T-helper 17 cell (primary cell): ENCODE data around the gene SHC4. TPM values are rescaled to one million over a fixed set of nuclear protein-coding genes. Genes with fewer than 3 reads are reported as not detected.

Experiments used
- ATAC-seq: fragments of 150-1000 bp; cut with Tn5 transposase; 2 replicates; pipeline ENCODE4 v1.10.0; 2021; ENCODE audit warnings: mild to moderate bottlenecking, moderate library complexity
- DNase-seq, 3 donors: peaks; one replicate each; pipeline versions ENCODE4 v3.0.0 to v3.0.0-alpha.2; 2020 to 2021
- H3K9me3 ChIP-seq: one replicate; pipeline ENCODE4 v1.7.0; 2013; ENCODE audit warnings: low read length, mild to moderate bottlenecking; ENCODE audit not compliant: control insufficient read depth, poor library complexity, severe bottlenecking
- H3K27ac Mint-ChIP-seq: one replicate; pipeline ENCODE4 v1.8.0; 2022; ENCODE audit warnings: mild to moderate bottlenecking, moderate library complexity, mixed read lengths
- H3K27me3 Mint-ChIP-seq: one replicate; pipeline ENCODE4 v1.8.0; 2022; ENCODE audit warnings: mixed read lengths
- H3K36me3 Mint-ChIP-seq: one replicate; pipeline ENCODE4 v1.8.0; 2022; ENCODE audit warnings: low read depth, mixed read lengths
- H3K4me1 Mint-ChIP-seq: one replicate; pipeline ENCODE4 v1.8.0; 2022; ENCODE audit warnings: mild to moderate bottlenecking, mixed read lengths
- H3K4me3 Mint-ChIP-seq: one replicate; pipeline ENCODE4 v1.8.0; 2022; ENCODE audit warnings: mild to moderate bottlenecking, moderate library complexity, mixed read lengths
- total RNA-seq, 4 donors: library from RNA in 2 of 4; stranded (reverse) in 2 of 4; gene quantifications; one replicate each; pipeline ENCODE4 v1.2.3 and lab custom pipeline; 2022 to 2026

SHC4 gene
- total RNA-seq, 2 donors from 2014 or later = 0.12 TPM; not detected in 1

DNA sequence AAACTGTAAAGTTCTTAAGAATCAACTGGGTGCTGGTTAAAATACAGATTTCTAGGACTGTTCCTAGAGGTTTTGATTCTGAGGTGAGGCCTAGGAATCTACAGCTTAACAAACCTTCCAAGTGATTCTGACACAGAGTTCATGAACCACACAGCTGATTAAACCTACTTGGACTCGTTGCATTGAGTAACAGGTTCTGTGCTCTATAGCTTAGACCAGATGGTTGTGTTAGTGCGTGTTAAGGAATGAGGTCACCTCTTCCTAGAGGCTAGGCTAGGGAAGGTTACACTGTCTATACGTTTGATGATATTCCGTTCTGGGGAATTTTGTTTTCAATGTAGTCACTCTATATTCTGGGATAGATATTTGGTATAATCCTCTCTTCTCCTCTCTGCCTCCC is 63.9 kb downstream of the SHC4 start:
- Mint-ChIP-seq H3K4me1 (no peaks in the 10 kb centered on the region), H3K27ac (no peak overlapping the region), H3K27me3 (peaks cover 37% of the 10 kb centered on the region), H3K4me3 (no peak overlapping the region), H3K36me3 (peaks cover 3% of the 10 kb centered on the region)
- DNase-seq = no peak
- no peak for ATAC-seq
- no peaks in the 10 kb centered on the region for H3K9me3 ChIP-seq

DNA sequence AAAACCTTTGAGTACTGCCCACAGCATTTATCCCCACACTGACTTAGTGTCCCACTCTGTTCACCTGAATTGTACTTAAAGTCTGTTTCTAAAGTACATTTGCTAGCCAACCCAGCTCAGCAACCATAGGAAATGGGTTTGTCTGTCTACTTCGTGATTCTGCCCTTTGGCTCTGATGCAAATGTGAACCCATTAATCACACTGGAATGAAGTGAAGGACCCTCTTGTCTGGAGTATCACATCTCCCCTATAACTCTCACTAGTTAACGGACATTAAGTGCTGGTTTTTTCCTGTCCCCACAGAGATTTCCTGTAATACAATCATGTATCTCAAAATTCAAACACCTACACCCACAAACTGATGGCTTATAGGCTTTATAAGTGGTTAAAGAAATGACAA is 65.3 kb downstream of the SHC4 start:
- no peaks in the 10 kb centered on the region for H3K9me3 ChIP-seq
- H3K4me1 Mint-ChIP-seq = peaks cover 2% of the 10 kb centered on the region
- no peak for DNase-seq
- H3K27ac Mint-ChIP-seq = no peak overlapping the region
- no peak overlapping the region for H3K4me3 Mint-ChIP-seq
- peaks cover 49% of the 10 kb centered on the region for H3K27me3 Mint-ChIP-seq
- H3K36me3 Mint-ChIP-seq = peaks cover 3% of the 10 kb centered on the region
- no peak for ATAC-seq

DNA sequence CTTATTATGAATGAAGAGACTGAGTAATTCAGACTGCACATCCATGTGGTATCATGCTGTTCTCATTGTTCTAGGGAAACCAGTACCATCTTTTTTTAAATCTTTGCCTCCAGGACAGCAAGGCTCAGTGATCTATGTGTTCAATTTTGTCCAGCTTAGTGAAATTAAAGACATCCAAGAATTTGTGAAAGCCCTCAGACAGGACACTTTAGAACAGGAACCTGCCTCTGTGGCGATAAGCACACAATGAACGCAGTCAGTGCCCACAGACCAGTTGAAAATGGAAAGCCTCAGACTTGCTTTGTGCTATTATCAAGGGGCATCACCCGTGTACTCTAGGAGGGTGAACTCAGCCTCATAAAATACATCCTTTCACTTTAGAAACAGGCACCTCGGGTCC is 65.7 kb downstream of the SHC4 start:
- DNase-seq = no peak
- no peaks in the 10 kb centered on the region for H3K9me3 ChIP-seq
- peaks cover 2% of the 10 kb centered on the region for H3K4me1 Mint-ChIP-seq
- peaks cover 53% of the 10 kb centered on the region for H3K27me3 Mint-ChIP-seq
- H3K36me3 Mint-ChIP-seq = peaks cover 3% of the 10 kb centered on the region
- H3K27ac Mint-ChIP-seq = no peak overlapping the region
- H3K4me3 Mint-ChIP-seq = no peak overlapping the region
- ATAC-seq = no peak

DNA sequence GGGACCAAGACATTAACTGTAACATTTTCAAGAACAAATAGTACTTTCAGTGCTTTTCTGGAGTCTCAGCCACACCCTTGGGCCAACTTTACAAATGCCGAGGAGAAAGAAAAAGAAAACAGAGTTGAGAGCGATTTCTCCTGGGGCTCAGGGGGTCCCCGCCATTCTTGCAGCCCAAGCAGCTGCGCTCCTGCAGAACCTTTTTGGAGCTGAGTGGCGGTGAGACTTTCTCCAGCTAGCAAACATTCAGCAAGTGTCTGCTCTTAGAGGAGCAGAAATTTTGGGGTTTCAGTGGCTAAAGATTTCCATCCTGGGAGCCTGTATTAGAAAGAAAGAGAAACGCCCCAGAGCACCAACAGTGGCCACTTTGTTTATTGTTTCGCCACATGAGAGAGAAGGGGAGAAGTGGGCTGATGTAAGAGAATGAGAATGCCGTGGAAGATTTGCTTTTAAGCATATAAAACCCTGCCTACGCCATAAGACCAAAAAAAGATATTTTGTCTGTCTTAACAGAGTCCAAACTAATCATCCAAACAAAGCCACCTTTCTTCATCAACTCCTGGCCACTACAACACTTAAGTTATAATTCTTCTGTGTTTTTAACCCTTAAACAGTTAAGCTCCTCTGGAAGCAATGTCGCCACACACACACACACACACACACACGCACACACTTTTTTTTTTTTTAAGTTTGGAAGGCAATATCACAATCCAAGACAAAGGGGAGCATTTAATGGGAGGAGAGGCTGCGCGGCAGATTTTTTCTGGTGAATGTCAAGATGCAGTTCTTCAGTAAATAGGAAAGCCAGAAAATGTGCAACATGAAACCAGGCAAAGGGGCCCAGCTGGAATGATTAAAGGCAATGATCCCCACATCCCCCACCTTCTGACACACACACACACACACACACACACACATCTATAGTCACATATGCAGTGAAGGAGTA is 66.6 kb downstream of the SHC4 start:
- Mint-ChIP-seq H3K4me1 (peaks cover 2% of the 10 kb centered on the region), H3K27ac (no peak overlapping the region), H3K4me3 (no peak overlapping the region), H3K36me3 (peaks cover 3% of the 10 kb centered on the region), H3K27me3 (peaks cover 58% of the 10 kb centered on the region)
- DNase-seq (no peak), ATAC-seq (no peak)
- H3K9me3 ChIP-seq = no peaks in the 10 kb centered on the region

DNA sequence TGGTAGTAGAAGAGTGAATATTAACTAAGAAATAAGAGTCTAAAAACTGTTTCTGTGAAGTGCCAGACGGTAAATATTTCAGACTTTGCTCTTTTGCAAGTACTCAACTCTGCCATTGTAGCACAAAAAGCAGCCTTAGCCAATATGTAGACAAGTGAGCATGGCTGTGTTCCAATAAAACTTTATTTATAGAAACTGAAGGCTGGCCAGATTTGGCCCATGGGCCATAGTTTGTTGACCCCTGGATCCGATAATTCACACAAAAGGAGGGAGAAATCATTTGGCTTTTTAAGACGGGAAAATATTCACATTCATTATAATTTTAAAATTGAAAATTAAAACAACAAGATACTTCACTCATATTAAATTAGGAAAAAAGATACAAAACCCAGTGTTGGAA is 70.4 kb downstream of the SHC4 start:
- peaks cover 3% of the 10 kb centered on the region for H3K36me3 Mint-ChIP-seq
- H3K4me3 Mint-ChIP-seq = no peak overlapping the region
- no peaks in the 10 kb centered on the region for H3K9me3 ChIP-seq
- H3K4me1 Mint-ChIP-seq = peaks cover 3% of the 10 kb centered on the region
- peaks cover 67% of the 10 kb centered on the region for H3K27me3 Mint-ChIP-seq
- no peak for ATAC-seq
- no peak overlapping the region for H3K27ac Mint-ChIP-seq
- no peak for DNase-seq

DNA sequence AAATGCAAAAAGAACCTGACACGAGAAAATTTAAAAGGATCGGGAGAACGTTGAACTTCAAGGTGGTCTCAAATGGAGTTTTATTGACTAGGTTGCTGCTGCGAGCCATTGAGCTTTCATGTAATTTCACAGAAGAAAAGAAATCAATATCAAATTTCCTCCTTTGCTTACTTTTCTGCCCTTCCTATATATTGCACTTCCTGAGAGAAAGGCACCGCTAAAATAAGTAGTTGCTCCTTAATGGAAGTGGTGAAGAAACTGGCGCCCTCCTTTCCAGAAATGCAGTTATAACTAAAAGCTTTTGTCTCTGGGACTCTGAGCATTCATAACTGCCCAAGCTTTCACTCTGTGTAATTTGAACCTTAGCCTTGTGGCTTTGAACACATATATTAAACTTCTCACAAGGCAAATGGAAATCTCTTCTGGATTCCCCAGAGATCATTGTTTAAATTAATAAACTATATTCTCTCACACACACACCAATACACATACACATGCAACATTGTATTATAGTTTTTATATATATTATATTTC is 72.4 kb downstream of the SHC4 start:
- ATAC-seq (no peak), DNase-seq (no peak)
- peaks cover 60% of the 10 kb centered on the region for H3K27me3 Mint-ChIP-seq
- no peak overlapping the region for H3K27ac Mint-ChIP-seq
- H3K4me1 Mint-ChIP-seq = peaks cover 5% of the 10 kb centered on the region
- no peak overlapping the region for H3K4me3 Mint-ChIP-seq
- no peaks in the 10 kb centered on the region for H3K9me3 ChIP-seq
- no peaks in the 10 kb centered on the region for H3K36me3 Mint-ChIP-seq

DNA sequence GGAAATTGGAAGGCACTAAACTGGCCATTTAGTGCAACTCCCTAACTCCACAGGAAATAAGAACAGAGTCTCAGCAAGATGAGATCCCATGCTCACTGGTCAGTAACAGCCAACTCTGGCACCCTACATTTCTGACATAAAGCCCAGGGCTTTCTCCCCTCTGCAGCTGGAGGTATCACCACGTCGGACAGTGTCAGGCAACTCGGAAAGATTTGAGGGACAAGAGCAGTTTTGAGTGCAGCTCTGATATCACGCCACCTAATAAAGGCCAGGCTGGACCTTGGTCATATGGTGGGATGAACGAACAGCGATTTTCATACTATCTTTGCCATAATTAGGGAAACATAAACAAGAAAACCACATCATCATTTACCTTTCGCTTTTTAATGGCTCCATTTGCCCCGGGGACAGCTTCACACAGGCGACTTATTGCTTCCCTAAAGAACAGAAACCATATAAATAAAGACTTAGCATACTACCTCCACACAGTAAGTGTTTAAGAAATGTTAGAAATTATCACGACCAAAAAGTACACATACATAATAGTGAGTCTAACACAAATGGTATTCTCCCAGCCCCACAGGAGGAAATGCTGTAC is 73.2 kb downstream of the SHC4 start:
- no peak for ATAC-seq
- no peak overlapping the region for H3K27ac Mint-ChIP-seq
- H3K4me3 Mint-ChIP-seq = no peak overlapping the region

DNA sequence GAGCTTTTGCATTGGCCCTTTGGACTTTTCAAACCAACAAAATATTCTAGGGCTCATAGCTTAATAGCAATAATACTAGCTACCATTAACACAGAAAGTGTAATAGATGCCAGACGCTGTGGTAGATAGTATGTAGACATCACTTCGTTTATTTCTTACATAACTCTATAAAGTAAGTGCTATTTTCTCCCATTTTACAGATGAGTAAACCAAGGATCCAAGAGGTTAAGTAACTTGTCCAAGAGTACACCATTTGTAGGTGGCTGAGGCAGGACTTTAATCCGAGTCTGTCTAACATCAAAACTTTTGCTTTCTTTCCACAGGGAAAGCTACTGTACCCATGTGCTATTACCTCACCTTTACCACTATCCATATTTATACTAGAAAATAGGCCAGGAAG is 73.8 kb downstream of the SHC4 start:
- H3K4me1 Mint-ChIP-seq = peaks cover 5% of the 10 kb centered on the region
- H3K27me3 Mint-ChIP-seq = peaks cover 59% of the 10 kb centered on the region
- H3K27ac Mint-ChIP-seq = no peak overlapping the region
- no peak overlapping the region for H3K4me3 Mint-ChIP-seq
- H3K36me3 Mint-ChIP-seq = no peaks in the 10 kb centered on the region
- ATAC-seq (no peak), DNase-seq (no peak)
- no peaks in the 10 kb centered on the region for H3K9me3 ChIP-seq

More for the DNA sequence above, 73.2 kb downstream of the SHC4 start:
- H3K9me3 ChIP-seq = no peaks in the 10 kb centered on the region
- no peak for DNase-seq
- Mint-ChIP-seq H3K4me1 (peaks cover 5% of the 10 kb centered on the region), H3K27me3 (peaks cover 59% of the 10 kb centered on the region), H3K36me3 (no peaks in the 10 kb centered on the region)

DNA sequence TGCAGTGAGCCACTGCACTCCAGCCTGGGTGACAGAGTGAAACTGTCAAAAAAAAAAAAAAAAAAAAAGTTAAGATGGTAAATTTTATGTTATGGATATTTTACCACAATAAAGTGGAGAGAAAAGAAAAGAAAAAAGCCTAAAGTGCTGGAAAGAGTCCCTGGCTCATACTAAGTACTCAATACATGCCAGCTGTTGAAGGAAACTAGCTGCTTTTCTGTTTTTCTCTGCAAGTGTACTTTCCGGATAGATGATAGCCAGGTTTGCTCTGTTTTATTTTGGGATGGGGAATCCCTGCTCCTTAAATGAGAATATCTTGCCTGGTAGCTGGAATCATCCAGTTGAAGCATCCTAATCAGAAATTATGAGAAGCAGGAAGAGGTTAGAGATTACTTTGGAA is 74.9 kb downstream of the SHC4 start:
- Mint-ChIP-seq H3K4me1 (peaks cover 3% of the 10 kb centered on the region), H3K27ac (no peak overlapping the region), H3K4me3 (no peak overlapping the region), H3K36me3 (no peaks in the 10 kb centered on the region), H3K27me3 (peaks cover 53% of the 10 kb centered on the region)
- ATAC-seq (no peak), DNase-seq (no peak)
- H3K9me3 ChIP-seq = no peaks in the 10 kb centered on the region

DNA sequence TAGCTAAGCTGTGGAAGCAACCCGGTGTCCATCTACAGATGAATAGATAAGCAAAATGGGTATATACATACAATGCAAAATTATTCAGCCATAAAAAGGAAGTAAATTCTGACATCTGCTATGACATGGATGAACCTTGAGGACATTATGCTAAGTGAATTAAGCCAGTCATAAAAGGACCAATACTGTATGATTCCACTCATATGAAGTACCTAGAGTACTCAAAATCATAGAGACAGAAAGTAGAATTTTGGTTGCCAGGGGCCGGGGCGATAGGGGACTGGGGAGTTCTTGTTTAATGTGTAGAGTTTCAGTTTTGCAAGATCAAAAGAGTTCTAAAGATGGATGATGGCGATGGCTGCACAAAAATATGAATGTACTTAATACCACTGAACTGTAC is 75.5 kb downstream of the SHC4 start:
- Mint-ChIP-seq H3K4me1 (peaks cover 3% of the 10 kb centered on the region), H3K27ac (no peak overlapping the region), H3K4me3 (no peak overlapping the region), H3K27me3 (peaks cover 47% of the 10 kb centered on the region), H3K36me3 (no peaks in the 10 kb centered on the region)
- no peak for DNase-seq
- no peaks in the 10 kb centered on the region for H3K9me3 ChIP-seq
- no peak for ATAC-seq

DNA sequence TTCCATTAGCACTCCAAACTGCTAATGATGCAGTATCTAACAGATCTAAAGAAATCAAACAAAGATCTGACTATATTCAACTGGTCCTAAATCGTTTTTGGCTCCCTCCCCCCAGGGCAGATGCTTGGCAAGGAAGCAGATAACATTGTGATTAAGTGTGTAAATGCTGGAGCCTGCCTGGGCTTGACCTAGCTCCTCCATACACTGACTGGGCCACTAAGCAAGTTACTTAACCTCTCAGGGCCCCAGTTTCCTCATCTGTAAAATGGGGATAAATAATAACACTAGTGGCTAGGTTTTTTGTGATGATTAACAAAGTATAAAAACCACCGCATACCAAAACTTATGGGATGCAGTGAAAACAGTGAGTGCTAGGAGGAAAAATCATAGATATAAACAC is 76.6 kb downstream of the SHC4 start:
- H3K27ac Mint-ChIP-seq = no peak overlapping the region
- peaks cover 3% of the 10 kb centered on the region for H3K4me1 Mint-ChIP-seq
- H3K36me3 Mint-ChIP-seq = no peaks in the 10 kb centered on the region
- H3K27me3 Mint-ChIP-seq = peaks cover 40% of the 10 kb centered on the region
- no peak for ATAC-seq
- no peak for DNase-seq
- no peaks in the 10 kb centered on the region for H3K9me3 ChIP-seq
- no peak overlapping the region for H3K4me3 Mint-ChIP-seq

DNA sequence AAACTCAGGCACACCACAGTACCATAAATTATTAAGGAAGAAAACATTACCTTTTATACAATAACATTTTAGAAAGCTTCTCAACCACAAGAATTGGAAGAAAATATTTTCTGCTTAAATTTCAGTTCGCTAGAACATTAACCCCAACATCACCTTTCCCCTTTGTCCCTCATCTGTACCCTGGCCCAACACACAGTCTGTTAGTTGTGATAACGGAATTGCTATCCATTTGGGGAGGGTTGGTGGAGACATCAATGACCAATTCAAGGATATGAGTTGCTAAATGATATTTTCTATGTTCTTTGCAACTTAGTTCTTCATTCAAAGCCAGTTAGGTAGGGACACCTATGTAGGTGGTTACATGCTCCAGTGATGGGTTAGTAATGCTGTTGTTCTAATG is 80.0 kb downstream of the SHC4 start:
- Mint-ChIP-seq H3K27ac (no peak overlapping the region), H3K36me3 (no peaks in the 10 kb centered on the region), H3K4me3 (no peak overlapping the region), H3K4me1 (peaks cover 7% of the 10 kb centered on the region), H3K27me3 (peaks cover 20% of the 10 kb centered on the region)
- no peak for ATAC-seq
- H3K9me3 ChIP-seq = no peaks in the 10 kb centered on the region
- no peak for DNase-seq

DNA sequence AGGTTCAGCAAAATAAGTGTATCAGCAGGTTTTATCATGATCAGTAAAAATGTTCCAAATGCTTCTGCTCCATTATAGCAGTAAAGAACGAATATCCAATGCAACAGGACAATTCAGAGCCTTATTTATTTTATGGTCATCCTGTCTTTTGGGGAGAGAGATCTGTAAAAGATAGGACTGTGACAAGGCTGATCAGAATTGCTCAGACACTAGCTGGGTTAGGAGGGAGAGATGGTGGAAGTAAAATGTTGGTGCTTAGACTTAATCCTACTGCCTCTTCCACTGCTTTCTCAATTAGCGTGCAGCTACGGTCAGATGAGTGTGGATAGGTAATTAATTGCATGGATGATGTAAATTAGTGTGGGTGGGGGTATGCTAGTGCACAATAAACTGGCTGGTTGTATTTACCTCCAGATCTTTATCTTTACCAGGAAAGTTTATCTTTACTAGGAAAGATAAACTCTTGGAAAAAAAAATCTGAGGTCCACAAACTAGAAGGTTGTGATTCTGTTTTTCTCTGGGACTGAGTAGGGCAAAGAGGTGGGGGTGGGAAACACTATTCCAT is 83.6 kb downstream of the SHC4 start:
- no peak for ATAC-seq
- H3K27ac Mint-ChIP-seq = no peak overlapping the region
- peaks cover 2% of the 10 kb centered on the region for H3K36me3 Mint-ChIP-seq
- peaks cover 17% of the 10 kb centered on the region for H3K4me1 Mint-ChIP-seq
- no peak for DNase-seq
- no peak overlapping the region for H3K4me3 Mint-ChIP-seq
- H3K27me3 Mint-ChIP-seq = peaks cover 10% of the 10 kb centered on the region
- no peaks in the 10 kb centered on the region for H3K9me3 ChIP-seq
